Measurements from ENCODE around the gene DIS3L2.

GRCh38 chr2:231957913-231958763 is 3.4 kb upstream of the DIS3L2 start:
- TF ChIP-seq CTCF (IDR thresholded peaks at IDR 0.05; ENCODE audit: insufficient read depth, low read depth, low read length) (no peak), EZH2 (IDR thresholded peaks at IDR 0.05; ENCODE audit: insufficient read depth, low read length) (no peak)
